NCI-H1930 (cell line): ENCODE results near the gene HNF4A.

Source experiments
- DNase-seq, 2 experiments: peaks; one replicate each; lab custom pipeline; 2025; lab: John Stamatoyannopoulos, UW

Gene HNF4A

DNA sequence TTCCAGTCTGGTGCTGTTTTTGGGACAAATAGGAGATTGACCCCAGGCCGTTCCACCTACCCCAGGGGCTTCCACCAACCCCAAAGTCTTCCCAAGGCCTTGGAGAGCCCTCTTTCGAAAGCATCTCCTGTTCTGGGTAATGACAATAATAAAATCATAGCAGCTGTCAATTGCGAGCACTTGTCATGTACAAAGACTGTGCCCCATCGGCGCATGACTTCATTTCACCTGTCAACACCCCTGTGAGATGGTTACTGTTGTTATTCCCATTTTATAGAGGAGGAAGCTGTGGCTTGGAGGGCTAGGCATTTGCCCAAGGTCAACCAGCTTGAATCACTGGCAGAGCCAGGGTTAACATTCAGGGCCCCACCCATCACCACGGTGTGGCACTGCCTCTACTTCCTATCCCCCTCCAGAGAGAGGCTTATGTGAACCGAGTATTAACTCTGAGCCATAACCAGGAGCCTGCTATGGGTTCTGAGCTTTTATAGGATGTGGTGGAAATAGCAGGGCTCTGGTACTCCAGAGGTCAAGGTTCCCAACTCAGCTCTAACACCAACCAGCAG lies 51.2 kb downstream of the HNF4A start:
- DNase-seq, result no peak

DNA sequence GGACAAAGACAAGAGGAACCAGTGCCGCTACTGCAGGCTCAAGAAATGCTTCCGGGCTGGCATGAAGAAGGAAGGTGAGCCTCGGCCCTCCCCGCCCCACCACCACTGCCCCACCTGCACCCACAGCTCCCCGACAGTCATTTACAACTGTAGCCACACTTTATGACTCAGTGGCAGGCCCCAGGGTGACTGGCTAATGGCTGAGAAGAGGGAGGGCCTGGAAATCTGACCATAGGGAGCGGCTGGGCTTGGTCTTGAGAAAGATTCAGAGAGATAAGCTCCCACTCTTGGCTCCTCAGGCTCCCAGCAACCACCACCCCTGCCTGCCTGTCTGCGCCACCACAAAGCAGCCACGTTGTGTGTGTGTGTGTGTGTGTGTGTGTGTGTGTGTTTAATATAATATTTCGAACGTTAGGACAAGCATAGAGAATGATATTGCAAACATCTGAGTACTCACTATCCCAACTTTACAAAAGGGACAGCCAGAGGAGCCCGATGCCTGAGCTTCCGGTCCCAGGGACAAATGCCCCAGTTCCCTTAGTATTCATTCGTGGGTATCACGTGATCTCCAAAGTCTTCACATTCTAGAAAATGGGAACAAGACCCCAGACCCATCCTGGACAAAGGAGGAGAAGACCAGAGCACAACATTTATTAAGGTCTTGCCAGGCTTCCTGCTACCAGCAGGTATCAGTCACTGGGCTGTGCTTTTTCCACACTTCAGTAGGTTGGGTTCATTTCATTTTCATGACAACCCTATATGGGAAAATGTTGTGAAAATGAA lies 52.1 kb downstream of the HNF4A start:
- no peak for DNase-seq

GRCh38 chr20:44409132-44409600 lies 53.7 kb downstream of the HNF4A start:
- no peak for DNase-seq

- DNase-seq, result no peak
These were observed 55.1 kb downstream of the HNF4A start for GRCh38 chr20:44410583-44411019.

DNA sequence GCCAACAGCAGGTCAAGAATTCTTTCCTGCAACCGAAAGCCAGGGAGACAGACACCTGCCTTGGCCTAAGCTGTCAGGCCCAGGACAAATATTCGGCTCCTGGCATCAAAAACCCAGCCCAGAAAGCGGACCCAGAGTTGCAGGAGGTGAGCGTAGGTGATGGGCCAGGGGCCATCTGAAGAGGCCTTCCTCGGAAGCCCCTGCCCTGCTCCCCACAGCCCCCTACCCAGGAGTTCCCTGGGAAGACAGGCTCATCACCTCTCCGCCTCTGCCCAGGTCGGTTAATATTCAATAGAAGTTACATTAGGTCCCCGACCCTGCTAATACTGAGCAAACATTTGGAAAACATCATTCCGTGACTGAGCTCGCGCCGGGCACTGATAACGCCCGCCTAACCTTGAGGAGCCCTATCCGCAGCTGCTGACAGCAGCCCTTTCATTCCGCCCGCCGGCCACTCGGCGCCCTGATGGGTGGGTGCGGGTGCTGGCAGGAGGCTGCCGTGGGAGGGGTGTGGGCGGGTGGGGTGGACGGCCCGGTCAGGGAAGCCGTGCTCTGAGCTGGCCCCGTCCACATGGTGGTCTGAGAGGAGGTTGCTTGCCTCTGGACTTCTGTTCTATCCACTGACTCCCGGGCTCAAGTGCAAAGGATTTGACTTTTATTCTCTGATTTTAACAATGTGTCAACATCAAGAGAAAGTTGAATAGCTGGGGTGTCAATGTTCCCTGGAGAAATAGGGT lies 55.7 kb downstream of the HNF4A start:
- DNase-seq, result no peak

DNA sequence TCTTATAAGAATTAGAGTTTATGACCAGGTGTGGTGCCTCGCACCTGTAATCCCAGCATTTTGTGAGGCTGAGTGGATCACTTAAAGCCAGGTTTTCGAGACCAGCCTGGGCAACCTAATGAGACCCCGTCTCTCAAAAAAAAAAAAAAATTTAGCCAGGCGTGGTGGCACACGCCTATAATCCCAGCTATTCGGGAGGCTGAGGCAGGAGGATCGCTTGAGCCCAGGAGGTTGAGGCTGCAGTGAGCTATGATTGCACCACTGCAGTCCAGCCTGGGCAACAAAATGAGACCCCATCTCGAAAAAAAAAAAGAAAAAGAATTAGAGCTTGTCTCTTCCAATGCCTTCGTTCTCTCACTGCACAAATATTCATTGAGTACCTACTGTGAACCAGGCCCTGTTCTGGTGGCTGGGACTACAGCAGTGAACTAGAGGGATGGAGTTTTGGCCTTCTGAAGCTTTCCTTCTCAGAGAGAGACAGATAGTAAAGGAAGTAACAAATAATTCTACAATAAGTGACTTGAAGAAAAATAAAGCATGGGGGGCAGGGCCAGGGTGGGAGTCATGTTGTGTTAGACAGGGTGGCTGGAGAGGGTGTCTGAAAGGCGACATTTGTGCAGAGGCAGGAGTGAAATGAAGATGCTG lies 56.4 kb downstream of the HNF4A start:
- DNase-seq, result no peak

GRCh38 chr20:44412402-44413144 lies 57.1 kb downstream of the HNF4A start:
- DNase-seq, result no peak

DNA sequence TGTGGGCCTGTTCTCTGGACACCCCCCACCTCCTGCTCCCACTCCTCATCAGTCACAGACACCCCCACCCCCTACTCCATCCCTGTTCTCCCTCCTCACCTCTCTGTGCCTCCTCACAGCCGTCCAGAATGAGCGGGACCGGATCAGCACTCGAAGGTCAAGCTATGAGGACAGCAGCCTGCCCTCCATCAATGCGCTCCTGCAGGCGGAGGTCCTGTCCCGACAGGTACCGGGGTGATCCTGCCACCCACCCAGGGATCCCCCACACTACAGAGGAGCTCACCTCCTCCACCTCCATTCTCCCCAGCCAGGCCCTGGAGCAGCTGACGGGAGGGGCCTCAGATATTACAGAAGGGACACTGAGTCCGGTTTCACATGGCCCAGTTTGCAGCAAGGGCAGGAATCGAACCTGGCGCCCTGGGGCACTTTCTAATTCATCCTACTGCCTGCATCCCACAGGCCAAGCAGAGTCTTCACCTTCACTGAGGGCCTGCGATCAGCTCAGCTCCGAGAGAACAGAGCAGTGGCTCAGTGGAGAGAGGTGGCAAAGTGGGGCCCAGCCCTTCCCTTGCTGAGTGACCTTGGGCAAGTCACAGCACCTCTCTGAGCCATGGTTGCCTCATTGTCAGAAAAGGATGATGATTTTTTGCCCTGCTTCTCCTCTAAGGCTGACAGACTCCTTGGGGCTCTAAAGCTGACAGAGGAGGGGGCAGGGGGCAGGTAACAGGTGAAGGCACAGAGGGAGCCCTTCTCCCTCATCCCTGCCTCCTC lies 58.3 kb downstream of the HNF4A start:
- DNase-seq, result no peak

DNA sequence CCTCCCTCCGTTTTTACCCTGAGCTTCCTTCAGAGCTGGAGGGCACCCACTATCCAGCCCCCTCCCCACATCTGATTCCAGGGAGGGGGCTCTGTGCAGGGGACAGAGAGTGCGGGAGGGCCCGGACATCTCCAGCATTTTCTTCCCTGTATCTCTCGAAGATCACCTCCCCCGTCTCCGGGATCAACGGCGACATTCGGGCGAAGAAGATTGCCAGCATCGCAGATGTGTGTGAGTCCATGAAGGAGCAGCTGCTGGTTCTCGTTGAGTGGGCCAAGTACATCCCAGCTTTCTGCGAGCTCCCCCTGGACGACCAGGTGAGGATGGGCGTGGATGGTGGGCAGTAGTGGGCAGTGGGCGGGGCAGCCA lies 58.8 kb downstream of the HNF4A start:
- no peak for DNase-seq

DNA sequence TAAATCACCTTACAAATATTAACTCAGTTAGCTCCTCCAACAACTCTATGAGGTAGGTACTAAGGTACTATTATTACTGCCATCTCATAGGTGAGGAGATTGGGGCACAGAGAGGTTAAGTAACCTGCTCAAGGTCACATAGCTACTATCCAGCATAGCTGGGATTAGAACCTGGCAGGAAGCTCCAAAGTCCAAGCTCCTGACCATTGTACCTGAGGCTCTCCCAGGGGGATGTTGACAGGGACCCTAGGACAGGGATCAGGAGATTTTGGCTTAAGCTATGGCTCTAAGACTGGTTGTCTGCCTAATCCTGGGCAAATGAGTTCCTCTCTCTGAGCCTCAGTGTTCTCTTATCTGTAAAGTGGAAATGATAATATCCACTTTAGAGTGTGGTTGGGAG lies 59.3 kb downstream of the HNF4A start:
- DNase-seq, result no peak

DNA sequence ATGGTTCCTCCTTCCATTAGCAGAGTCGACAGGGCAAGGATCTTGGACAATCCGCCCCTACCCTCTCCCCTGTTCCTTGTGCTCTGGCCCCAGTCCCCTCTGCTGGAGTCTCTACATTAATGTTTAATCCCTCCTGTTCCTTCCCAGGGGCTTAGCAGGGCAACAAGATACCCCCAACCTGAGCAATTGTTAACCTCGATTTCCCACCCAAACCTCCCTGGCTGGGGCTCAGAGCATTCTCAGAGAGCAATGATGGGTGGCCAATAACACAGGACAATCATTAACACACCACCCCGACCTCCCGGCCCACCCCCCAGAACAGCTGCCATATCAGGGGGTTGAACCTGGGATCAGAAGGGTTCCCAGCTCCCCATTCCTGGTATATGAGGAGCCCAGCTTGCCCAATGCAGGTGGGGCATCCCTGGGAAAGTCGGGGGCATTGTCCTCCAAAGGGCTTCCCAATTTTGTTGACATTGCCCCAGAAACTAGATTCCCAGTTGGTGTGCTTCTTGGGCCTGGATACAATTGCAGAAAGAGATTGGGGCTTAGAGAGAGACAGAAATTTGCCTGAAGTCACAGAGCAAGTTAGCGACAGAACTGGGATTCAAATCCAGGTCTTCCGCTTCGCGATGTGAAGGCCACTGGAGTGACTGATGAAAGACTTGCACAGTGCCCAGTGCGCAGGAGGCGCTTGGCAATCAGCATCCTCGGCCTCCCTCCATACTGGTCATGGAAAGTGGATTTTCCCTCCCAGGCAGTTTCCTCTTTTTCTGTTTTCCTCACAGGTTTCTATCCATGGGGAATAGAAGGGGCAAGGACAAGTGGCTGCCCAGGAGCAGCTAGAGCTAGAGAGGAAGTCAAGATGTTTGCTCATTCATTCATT lies 60.6 kb downstream of the HNF4A start:
- DNase-seq, result no peak

DNA sequence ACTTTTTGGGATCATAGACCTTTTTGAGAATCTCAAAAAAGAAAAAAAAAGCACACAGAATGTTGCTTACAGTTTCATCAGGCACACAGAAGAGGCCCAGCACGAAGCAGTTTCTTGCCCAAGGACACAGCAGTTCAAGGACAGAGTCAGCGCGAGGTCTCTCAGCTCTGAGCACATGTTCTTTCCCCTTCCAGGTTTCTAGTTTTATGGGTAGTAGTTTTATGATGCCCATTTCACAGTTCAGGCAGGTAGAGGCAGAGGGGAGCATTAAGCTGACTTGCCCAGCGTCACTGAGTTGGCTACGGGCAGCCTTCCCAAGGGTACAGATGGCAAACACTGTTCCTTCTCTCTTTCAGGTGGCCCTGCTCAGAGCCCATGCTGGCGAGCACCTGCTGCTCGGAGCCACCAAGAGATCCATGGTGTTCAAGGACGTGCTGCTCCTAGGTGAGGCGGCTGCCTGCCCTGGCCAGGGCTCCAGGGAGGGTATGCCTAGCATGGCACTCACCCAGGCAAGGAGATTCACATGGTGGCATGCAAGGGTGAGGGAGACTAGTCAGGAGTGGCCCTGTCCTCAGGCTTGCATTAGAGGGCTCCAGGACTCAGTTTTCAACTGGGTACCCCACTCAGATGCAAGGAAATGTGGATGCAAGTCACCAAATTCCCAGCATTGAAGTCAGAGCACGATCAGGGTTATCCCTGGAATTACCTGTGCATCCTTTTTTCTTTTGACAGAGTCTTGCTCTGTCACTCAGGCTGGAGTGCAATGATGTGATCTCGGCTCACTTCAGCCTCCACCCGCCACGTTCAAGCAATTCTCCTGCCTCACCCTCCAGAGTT lies 62.8 kb downstream of the HNF4A start:
- no peak for DNase-seq

GRCh38 chr20:44419131-44419844 lies 63.8 kb downstream of the HNF4A start:
- no peak for DNase-seq

DNA sequence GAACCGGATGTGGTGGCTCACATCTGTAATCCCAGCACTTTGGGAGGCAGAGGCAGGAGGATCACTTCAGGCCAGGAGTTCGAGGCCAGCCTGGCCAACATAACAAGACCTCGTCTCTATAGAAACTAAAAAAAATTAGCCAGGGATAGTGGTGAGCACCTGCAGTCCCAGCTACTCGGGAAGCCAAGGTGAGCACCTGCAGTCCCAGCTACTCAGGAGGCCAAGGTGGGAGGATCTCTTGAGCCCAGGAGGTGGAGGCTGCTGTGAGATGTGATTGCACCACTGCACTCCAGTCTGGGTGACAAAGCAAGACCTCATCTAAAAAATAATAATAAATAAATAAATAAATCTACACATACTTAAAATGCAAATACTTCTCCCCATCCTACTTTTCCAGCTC lies 65.0 kb downstream of the HNF4A start:
- DNase-seq, result no peak

GRCh38 chr20:44422083-44422482 lies 66.6 kb downstream of the HNF4A start:
- no peak for DNase-seq

GRCh38 chr20:44423480-44423879 lies 68.0 kb downstream of the HNF4A start:
- no peak for DNase-seq

- no peak for DNase-seq
These were observed 68.6 kb downstream of the HNF4A start for GRCh38 chr20:44424039-44424495.

DNA sequence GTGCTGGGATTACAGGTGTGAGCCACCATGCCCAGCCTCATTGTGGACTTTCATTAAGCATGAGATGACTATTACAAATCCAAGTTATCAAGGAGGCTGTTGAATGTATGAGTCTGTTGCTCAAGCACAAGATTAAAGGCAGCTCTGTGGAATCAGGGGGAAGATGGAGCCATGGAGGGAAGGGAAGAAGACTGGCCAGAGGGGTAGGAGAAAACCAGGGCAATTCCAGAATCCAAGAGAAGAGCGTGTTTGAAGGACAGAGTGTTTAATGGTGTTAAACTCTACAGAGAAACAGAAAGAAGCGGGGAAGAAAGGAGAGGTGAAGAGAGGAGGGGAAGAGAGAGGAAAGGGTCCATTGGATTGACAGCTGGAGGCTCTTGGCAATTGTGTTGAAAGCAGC lies 70.4 kb downstream of the HNF4A start:
- no peak for DNase-seq
